HG02973 (cell line): Measurements from ENCODE around the gene SCD.
"Not testable (repeated sequence)": the region's sequence is repeated elsewhere in the genome, so short reads cannot be mapped to it uniquely, and the experiment has no call there.

Experiments
- ATAC-seq: cut with Tn5 transposase; IDR thresholded peaks from one replicate; pipeline ENCODE4 v1.9.1; 2021; ENCODE audit warnings: moderate library complexity; ENCODE audit not compliant: unreplicated experiment

The SCD gene

GRCh38 chr10:100346765-100347567 is at the start of gene SCD:
TSS of gene SCD (plus strand) at chr10:100347233. CDS start at chr10:100347505, 272 bp downstream.
- peak; percentile 73 for ATAC-seq

GRCh38 chr10:100297242-100297641 is 49.8 kb upstream of the SCD start:
- no peak for ATAC-seq

- not testable (repeated sequence) for ATAC-seq
These were observed 45.9 kb upstream of the SCD start for GRCh38 chr10:100301123-100301522.

GRCh38 chr10:100303724-100304319 is 43.2 kb upstream of the SCD start:
- no peak for ATAC-seq

GRCh38 chr10:100304414-100304813 is 42.6 kb upstream of the SCD start:
- no peak for ATAC-seq

GRCh38 chr10:100306861-100307260 is 40.2 kb upstream of the SCD start:
- ATAC-seq = no peak

- ATAC-seq = no peak
These were observed 39.3 kb upstream of the SCD start for GRCh38 chr10:100307684-100308083.

GRCh38 chr10:100311298-100311697 is 35.7 kb upstream of the SCD start:
- no peak for ATAC-seq

GRCh38 chr10:100315615-100316014 is 31.4 kb upstream of the SCD start:
- no peak for ATAC-seq

GRCh38 chr10:100318207-100318606 is 28.8 kb upstream of the SCD start:
- no peak for ATAC-seq

GRCh38 chr10:100319707-100320402 is 27.2 kb upstream of the SCD start:
- ATAC-seq = no peak

GRCh38 chr10:100325158-100325557 is 21.9 kb upstream of the SCD start:
- ATAC-seq = no peak

- peak; percentile 97 for ATAC-seq
These were observed 19.9 kb upstream of the SCD start for GRCh38 chr10:100327007-100327717.

GRCh38 chr10:100327718-100328009 is 19.4 kb upstream of the SCD start:
- ATAC-seq = no peak

- no peak for ATAC-seq
These were observed 18.8 kb upstream of the SCD start for GRCh38 chr10:100328198-100328597.

GRCh38 chr10:100330079-100330478 is 17.0 kb upstream of the SCD start, which contains the start of gene PKD2L1:
TSS of gene PKD2L1 (minus strand) at chr10:100330228. CDS start at chr10:100330103, 125 bp downstream.
- no peak for ATAC-seq

GRCh38 chr10:100333106-100333505 is 13.9 kb upstream of the SCD start:
- ATAC-seq = no peak

GRCh38 chr10:100333661-100334440 is 13.2 kb upstream of the SCD start:
- no peak for ATAC-seq

- no peak for ATAC-seq
These were observed 12.3 kb upstream of the SCD start for GRCh38 chr10:100334762-100335161.

- ATAC-seq = no peak
These were observed 8.5 kb upstream of the SCD start for GRCh38 chr10:100338434-100339036.
